ENCODE measurements around the gene SLC11A2. TPM values are rescaled to one million over a fixed set of nuclear protein-coding genes. Genes with fewer than 3 reads are reported as not detected.

The SLC11A2 gene
- polyA plus RNA-seq, 1 donor (not counting 4 experiments of a cell fraction or from before 2014, with no cell fraction given) = 38.9 TPM

DNA sequence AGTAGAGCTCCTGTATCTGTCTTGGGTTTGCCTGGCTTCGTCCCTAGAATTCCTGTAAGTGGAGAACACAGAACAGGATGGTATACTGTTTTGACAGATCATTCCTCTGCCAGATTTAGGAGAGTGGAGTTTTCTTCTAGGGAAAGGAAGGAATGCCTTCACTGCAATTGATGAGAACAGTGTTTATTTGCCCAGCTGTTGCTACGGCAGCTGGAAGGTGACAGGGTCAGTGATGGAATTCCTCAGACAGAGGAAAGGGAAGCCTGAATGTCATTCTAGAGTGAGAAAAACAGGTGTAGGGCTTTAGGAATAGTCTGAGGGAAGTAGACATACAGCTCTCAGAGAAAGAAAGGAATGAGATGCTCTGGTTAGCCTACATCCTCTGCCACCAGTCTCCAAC lies 45.5 kb upstream of the SLC11A2 start:
- no peak overlapping the region for H3K4me3 ChIP-seq (ENCODE audit: control insufficient read depth in 2 of 3, extremely low read depth in 1 of 3, insufficient read depth in 2 of 3, low read depth in 1 of 3, low read length in 3 of 3)
- H3K9me3 ChIP-seq (ENCODE audit: control insufficient read depth, low read depth, low read length) = no peaks in the 10 kb centered on the region
- H3K27me3 ChIP-seq (ENCODE audit: control insufficient read depth, extremely low read depth, insufficient read depth, low read length) = no peaks in the 10 kb centered on the region
- TF ChIP-seq, protein P1, sequence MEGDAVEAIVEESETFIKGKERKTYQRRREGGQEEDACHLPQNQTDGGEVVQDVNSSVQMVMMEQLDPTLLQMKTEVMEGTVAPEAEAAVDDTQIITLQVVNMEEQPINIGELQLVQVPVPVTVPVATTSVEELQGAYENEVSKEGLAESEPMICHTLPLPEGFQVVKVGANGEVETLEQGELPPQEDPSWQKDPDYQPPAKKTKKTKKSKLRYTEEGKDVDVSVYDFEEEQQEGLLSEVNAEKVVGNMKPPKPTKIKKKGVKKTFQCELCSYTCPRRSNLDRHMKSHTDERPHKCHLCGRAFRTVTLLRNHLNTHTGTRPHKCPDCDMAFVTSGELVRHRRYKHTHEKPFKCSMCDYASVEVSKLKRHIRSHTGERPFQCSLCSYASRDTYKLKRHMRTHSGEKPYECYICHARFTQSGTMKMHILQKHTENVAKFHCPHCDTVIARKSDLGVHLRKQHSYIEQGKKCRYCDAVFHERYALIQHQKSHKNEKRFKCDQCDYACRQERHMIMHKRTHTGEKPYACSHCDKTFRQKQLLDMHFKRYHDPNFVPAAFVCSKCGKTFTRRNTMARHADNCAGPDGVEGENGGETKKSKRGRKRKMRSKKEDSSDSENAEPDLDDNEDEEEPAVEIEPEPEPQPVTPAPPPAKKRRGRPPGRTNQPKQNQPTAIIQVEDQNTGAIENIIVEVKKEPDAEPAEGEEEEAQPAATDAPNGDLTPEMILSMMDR (optimal IDR thresholded peaks at IDR 0.05 in 1 of 3, IDR thresholded peaks at IDR 0.05 in 1 of 3, conservative IDR thresholded peaks at IDR 0.05 in 1 of 3; ENCODE audit: extremely low read depth in 1 of 3, insufficient read depth in 2 of 3, low read length in 3 of 3) = no peak
- no peak for TF ChIP-seq EZH2 (IDR thresholded peaks at IDR 0.05; ENCODE audit: low read length)
- no peak overlapping the region for H3K9ac ChIP-seq (ENCODE audit: control insufficient read depth, extremely low read depth, insufficient read depth, low read length)
- H3K4me2 ChIP-seq (ENCODE audit: control insufficient read depth, extremely low read depth, insufficient read depth, low read depth, low read length) = no peak overlapping the region
- FAIRE-seq = no peak
- no peak overlapping the region for H3K27ac ChIP-seq (ENCODE audit: control insufficient read depth, insufficient read depth, low read length)
- DNase-seq (ENCODE audit: low read depth, low spot score) = no peak
- no peaks in the 10 kb centered on the region for H4K20me1 ChIP-seq (ENCODE audit: control insufficient read depth, extremely low read depth, insufficient read depth, low read length)
- dilution Hi-C loops (cut with MboI; ENCODE audit: extremely low pct_ligation_motif_present, low sequenced_read_pairs) = no loop called here
- H2AFZ ChIP-seq (ENCODE audit: control insufficient read depth, low read length) = no peak overlapping the region
- H3K4me1 ChIP-seq (ENCODE audit: control insufficient read depth, extremely low read depth, insufficient read depth, low read length) = peaks cover 3% of the 10 kb centered on the region
- H3K9me1 ChIP-seq (ENCODE audit: control insufficient read depth, extremely low read depth, insufficient read depth, low read length) = no peaks in the 10 kb centered on the region
- H3K79me2 ChIP-seq (ENCODE audit: control insufficient read depth, insufficient read depth, low read length) = peaks cover 5% of the 10 kb centered on the region
- peaks cover 21 to 30% of the 10 kb centered on the region in 2 experiments for H3K36me3 ChIP-seq (ENCODE audit: control insufficient read depth in 2 of 2, extremely low read depth in 1 of 2, insufficient read depth in 2 of 2, low read length in 2 of 2)

DNA sequence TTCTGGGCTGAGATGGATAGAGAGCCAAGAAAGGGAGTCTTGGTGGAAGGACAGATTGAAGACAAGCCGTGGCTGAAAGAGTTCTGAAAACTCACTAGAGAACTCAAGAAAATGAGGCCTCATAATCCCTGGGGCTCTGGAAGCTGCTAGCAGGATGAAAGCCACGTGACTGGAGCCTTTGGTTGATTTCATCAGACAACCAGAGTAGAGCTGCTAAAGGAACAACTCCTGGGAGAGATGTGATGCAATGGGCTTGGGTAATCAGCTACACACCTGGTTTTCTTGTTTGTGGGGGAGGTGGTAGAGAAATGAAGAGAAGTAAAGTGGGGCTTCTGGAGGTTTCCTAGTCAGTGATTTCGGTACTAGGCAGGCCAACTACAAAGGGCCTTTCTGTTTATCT lies 43.8 kb upstream of the SLC11A2 start:
- H3K4me2 ChIP-seq (ENCODE audit: control insufficient read depth, extremely low read depth, insufficient read depth, low read depth, low read length) = no peak overlapping the region
- no peaks in the 10 kb centered on the region for H3K79me2 ChIP-seq (ENCODE audit: control insufficient read depth, insufficient read depth, low read length)
- no peak for FAIRE-seq
- H3K9me1 ChIP-seq (ENCODE audit: control insufficient read depth, extremely low read depth, insufficient read depth, low read length) = no peaks in the 10 kb centered on the region
- dilution Hi-C loops (cut with MboI; ENCODE audit: extremely low pct_ligation_motif_present, low sequenced_read_pairs) = no loop called here
- H3K9ac ChIP-seq (ENCODE audit: control insufficient read depth, extremely low read depth, insufficient read depth, low read length) = no peak overlapping the region
- H3K4me1 ChIP-seq (ENCODE audit: control insufficient read depth, extremely low read depth, insufficient read depth, low read length) = peaks cover 3% of the 10 kb centered on the region
- H3K9me3 ChIP-seq (ENCODE audit: control insufficient read depth, low read depth, low read length) = no peaks in the 10 kb centered on the region
- no peak overlapping the region for H3K4me3 ChIP-seq (ENCODE audit: control insufficient read depth in 2 of 3, extremely low read depth in 1 of 3, insufficient read depth in 2 of 3, low read depth in 1 of 3, low read length in 3 of 3)
- no peak for DNase-seq (ENCODE audit: low read depth, low spot score)
- H3K36me3 ChIP-seq (ENCODE audit: control insufficient read depth in 2 of 2, extremely low read depth in 1 of 2, insufficient read depth in 2 of 2, low read length in 2 of 2) = peaks cover 21 to 31% of the 10 kb centered on the region in 2 experiments
- no peak overlapping the region for H2AFZ ChIP-seq (ENCODE audit: control insufficient read depth, low read length)
- H3K27me3 ChIP-seq (ENCODE audit: control insufficient read depth, extremely low read depth, insufficient read depth, low read length) = no peaks in the 10 kb centered on the region
- H4K20me1 ChIP-seq (ENCODE audit: control insufficient read depth, extremely low read depth, insufficient read depth, low read length) = no peaks in the 10 kb centered on the region
- no peak overlapping the region for H3K27ac ChIP-seq (ENCODE audit: control insufficient read depth, insufficient read depth, low read length)
- TF ChIP-seq EZH2 (IDR thresholded peaks at IDR 0.05; ENCODE audit: low read length) = no peak
- TF ChIP-seq, protein P1 (optimal IDR thresholded peaks at IDR 0.05 in 1 of 3, IDR thresholded peaks at IDR 0.05 in 1 of 3, conservative IDR thresholded peaks at IDR 0.05 in 1 of 3; ENCODE audit: extremely low read depth in 1 of 3, insufficient read depth in 2 of 3, low read length in 3 of 3) = no peak
